Breast epithelium (tissue), 4 donors: ENCODE data around the gene ACAA1. TPM values are rescaled to one million over a fixed set of nuclear protein-coding genes. Genes with fewer than 3 reads are reported as not detected.

Experiments
- DNase-seq, 2 donors: peaks; one replicate each; pipeline ENCODE4 v3.0.0-alpha.2; 2019; ENCODE audit warnings: low spot score in 2 of 2
- H3K27ac ChIP-seq, 2 donors: fragments of 200-600 bp; sonication (generic) in 1 of 2; one replicate each; pipeline ENCODE4 v1.5.1; 2016 to 2019; ENCODE audit warnings: mild to moderate bottlenecking in 1 of 2
- H3K27me3 ChIP-seq, 2 donors: fragments of 200-600 bp; sonication (generic) in 1 of 2; one replicate each; pipeline versions ENCODE4 v1.5.1 to v1.6.0; 2017 to 2019; ENCODE audit warnings: control low read depth in 1 of 2, mild to moderate bottlenecking in 1 of 2
- H3K36me3 ChIP-seq: fragments of 200-600 bp; one replicate; pipeline ENCODE4 v1.5.1; 2019
- H3K4me1 ChIP-seq, 2 donors: fragments of 200-600 bp; sonication (generic); one replicate each; pipeline ENCODE4 v1.5.1; 2016 to 2019; ENCODE audit warnings: control low read depth in 1 of 2
- H3K4me3 ChIP-seq, 3 donors: fragments of 200-600 bp; sonication (generic); 1 replicate in 2 of 3; 2 replicates in 1 of 3; pipeline ENCODE4 v1.5.1; 2016 to 2019; ENCODE audit warnings: mild to moderate bottlenecking in 3 of 3, moderate library complexity in 2 of 3
- H3K9me3 ChIP-seq, 2 donors: fragments of 200-600 bp; sonication (generic) in 1 of 2; one replicate each; pipeline ENCODE4 v1.5.1; 2016 to 2019; ENCODE audit warnings: control low read depth in 1 of 2
- POLR2A ChIP-seq: fragments of 450-650 bp; IDR thresholded peaks from one replicate; pipeline ENCODE4 v1.6.1; 2016; ENCODE audit warnings: antibody characterized with exemption, mild to moderate bottlenecking, moderate library complexity
- POLR2AphosphoS5 ChIP-seq, 3 donors: sonication (generic); formaldehyde crosslinking; IDR thresholded peaks; one replicate each; pipeline ENCODE4 v1.6.1; 2017; ENCODE audit warnings: antibody characterized with exemption in 3 of 3
- intact Hi-C: fragments of 100-400 bp; cut with DNase I; formaldehyde crosslinking; loops from one replicate; pipeline ENCODE4 v1.15.1; 2023; ENCODE audit warnings: low total_unique reads
- total RNA-seq, 3 donors: library from RNA; depleted of rRNA; stranded (reverse); fragments of >200 nt; gene quantifications; one replicate each; pipeline ENCODE4 v1.1.0, GENCODE V29; 2016
- TF ChIP-seq, protein P1 (sequence below), 3 donors: fragments of 450-650 bp; IDR thresholded peaks; one replicate each; pipeline ENCODE4 v1.5.1; 2016 to 2017; ENCODE audit warnings: antibody characterized with exemption in 3 of 3, mild to moderate bottlenecking in 3 of 3, moderate library complexity in 3 of 3

ACAA1 gene
- total RNA-seq, 3 donors from 2014 or later, result 69.2 to 87.5 (median 83.9) TPM

- H3K36me3 ChIP-seq, result no peaks in the 10 kb centered on the region
- intact Hi-C loops, result no loop called here
- no peak overlapping the region for H3K27ac ChIP-seq
- no peak for DNase-seq
- H3K27me3 ChIP-seq, result no peaks in the 10 kb centered on the region
- H3K4me1 ChIP-seq, result peaks cover 0 to 8% of the 10 kb centered on the region in 2 donors
- H3K4me3 ChIP-seq, result no peak overlapping the region
- H3K9me3 ChIP-seq, result no peaks in the 10 kb centered on the region
- TF ChIP-seq POLR2AphosphoS5 (IDR thresholded peaks at IDR 0.05) (no peak), POLR2A (no peak)
- TF ChIP-seq, protein P1, sequence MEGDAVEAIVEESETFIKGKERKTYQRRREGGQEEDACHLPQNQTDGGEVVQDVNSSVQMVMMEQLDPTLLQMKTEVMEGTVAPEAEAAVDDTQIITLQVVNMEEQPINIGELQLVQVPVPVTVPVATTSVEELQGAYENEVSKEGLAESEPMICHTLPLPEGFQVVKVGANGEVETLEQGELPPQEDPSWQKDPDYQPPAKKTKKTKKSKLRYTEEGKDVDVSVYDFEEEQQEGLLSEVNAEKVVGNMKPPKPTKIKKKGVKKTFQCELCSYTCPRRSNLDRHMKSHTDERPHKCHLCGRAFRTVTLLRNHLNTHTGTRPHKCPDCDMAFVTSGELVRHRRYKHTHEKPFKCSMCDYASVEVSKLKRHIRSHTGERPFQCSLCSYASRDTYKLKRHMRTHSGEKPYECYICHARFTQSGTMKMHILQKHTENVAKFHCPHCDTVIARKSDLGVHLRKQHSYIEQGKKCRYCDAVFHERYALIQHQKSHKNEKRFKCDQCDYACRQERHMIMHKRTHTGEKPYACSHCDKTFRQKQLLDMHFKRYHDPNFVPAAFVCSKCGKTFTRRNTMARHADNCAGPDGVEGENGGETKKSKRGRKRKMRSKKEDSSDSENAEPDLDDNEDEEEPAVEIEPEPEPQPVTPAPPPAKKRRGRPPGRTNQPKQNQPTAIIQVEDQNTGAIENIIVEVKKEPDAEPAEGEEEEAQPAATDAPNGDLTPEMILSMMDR (IDR thresholded peaks at IDR 0.05), result no peak
These were observed 7.9 kb downstream of the ACAA1 start for GRCh38 chr3:38129058-38129457.

- intact Hi-C loops, result no loop called here
These were observed 8.6 kb downstream of the ACAA1 start for GRCh38 chr3:38128303-38128655.

DNA sequence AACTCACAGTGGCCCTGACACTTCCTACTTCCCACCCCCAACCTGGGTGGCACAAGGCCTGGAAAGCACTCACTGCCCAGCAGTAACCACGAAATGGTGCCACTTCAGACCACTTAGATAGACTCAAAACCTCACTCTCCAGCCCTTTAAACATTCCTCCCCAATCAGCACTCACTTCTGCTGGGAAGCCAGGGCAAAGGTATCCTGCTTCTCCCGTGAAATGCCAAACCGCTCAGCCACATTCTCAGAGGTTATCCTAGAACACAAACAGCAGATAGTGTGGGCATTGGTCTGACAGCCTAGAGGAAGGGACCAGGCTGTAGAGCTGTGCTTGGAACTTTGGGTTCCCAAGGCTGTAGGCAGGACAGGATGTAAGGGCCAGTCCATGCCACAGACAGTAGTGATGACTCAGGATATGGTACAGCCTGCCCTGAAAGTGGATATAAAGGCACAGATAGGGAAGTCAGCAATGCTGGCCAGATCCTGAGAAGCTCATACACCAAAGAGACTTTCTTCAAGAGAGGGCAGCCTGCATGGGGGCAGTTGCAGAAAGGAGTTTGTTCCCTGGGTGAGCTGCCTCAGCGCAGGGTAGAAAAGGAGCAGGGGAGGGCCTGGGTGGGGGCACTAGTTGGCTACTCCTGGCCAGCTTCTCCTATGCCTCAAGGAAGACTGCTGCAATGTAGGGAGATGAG is 9.2 kb downstream of the ACAA1 start:
- Histone ChIP-seq H3K9me3 (no peaks in the 10 kb centered on the region), H3K27me3 (no peaks in the 10 kb centered on the region), H3K27ac (no peak overlapping the region), H3K36me3 (no peaks in the 10 kb centered on the region), H3K4me3 (no peak overlapping the region), H3K4me1 (no peaks in the 10 kb centered on the region)
- TF ChIP-seq POLR2AphosphoS5 (IDR thresholded peaks at IDR 0.05) (no peak), POLR2A (no peak)
- TF ChIP-seq, protein P1 (IDR thresholded peaks at IDR 0.05), result no peak
- DNase-seq, result no peak
- intact Hi-C loops, result no loop called here

More at GRCh38 chr3:38128303-38128655, 8.6 kb downstream of the ACAA1 start:
- no peaks in the 10 kb centered on the region for H3K9me3 ChIP-seq
- peaks cover 0 to under 1% of the 10 kb centered on the region in 2 donors for H3K4me1 ChIP-seq
- DNase-seq, result no peak
- TF ChIP-seq POLR2AphosphoS5 (IDR thresholded peaks at IDR 0.05), result no peak
- no peak for TF ChIP-seq POLR2A
- TF ChIP-seq, protein P1 (IDR thresholded peaks at IDR 0.05), result no peak
- H3K27me3 ChIP-seq, result no peaks in the 10 kb centered on the region
- H3K36me3 ChIP-seq, result no peaks in the 10 kb centered on the region
- no peak overlapping the region for H3K27ac ChIP-seq
- no peak overlapping the region for H3K4me3 ChIP-seq

DNA sequence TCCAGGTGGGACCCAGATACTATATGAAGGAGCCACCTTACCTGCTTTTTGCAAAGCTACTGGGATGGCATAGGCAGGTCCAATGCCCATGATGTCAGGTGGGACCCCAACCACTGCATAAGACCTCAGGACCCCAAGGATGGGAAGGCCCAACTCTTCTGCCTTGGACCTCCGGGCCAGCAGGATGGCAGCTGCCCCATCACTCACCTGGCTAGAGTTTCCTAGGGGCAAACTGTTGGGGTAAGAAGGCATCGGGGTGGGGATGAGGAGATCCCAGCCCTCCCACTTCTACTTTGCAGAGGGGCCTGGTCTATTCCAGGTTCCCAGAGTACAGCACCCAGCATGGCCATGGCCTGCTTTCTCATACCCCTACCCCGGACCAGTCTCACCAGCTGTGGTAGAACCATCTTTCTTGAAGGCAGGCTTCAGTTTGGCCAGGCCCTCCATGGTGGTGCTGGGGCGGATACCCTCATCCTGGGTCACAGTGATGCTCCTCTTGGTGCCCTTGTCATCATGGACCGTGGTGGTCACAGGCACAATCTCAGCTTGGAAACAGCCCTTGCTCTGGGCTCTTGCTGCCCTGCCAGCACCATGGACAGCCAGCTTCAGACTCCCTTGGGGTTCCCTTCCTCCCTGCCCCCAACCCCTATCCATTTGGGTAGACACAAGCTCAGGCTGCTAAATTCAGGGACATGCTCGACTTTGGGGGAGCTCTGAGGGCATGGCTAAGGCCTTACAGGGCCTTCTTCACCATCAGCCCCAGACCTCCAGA is 10.6 kb downstream of the ACAA1 start:
- Histone ChIP-seq H3K36me3 (no peaks in the 10 kb centered on the region), H3K27ac (no peak overlapping the region), H3K9me3 (no peaks in the 10 kb centered on the region), H3K4me1 (no peaks in the 10 kb centered on the region), H3K27me3 (no peaks in the 10 kb centered on the region), H3K4me3 (no peak overlapping the region)
- intact Hi-C loops, result no loop called here
- DNase-seq, result no peak
- TF ChIP-seq POLR2AphosphoS5 (IDR thresholded peaks at IDR 0.05), result no peak
- TF ChIP-seq, protein P1 (IDR thresholded peaks at IDR 0.05), result no peak
- TF ChIP-seq POLR2A, result no peak
